Liver (tissue), 9 donors: Measurements from ENCODE around the gene ZNF326. TPM values are rescaled to one million over a fixed set of nuclear protein-coding genes. Genes with fewer than 3 reads are reported as not detected.

Source experiments
- DNase-seq: peaks from one replicate; pipeline ENCODE4 v3.0.0-alpha.2; 2017; ENCODE audit warnings: low spot score
- H3K27ac ChIP-seq, 2 donors: one replicate each; pipeline ENCODE4 v1.7.0; 2013; ENCODE audit warnings: inconsistent platforms in 2 of 2, low read length in 2 of 2, control low read depth in 1 of 2, low read depth in 1 of 2, mild to moderate bottlenecking in 1 of 2
- H3K27me3 ChIP-seq, 4 donors: one replicate each; pipeline versions ENCODE4 v1.6.1 to v1.7.0; 2013; ENCODE audit warnings: low read length in 3 of 4, inconsistent platforms in 1 of 4, mild to moderate bottlenecking in 1 of 4, moderate library complexity in 1 of 4; ENCODE audit not compliant: control insufficient read depth in 4 of 4, insufficient read depth in 4 of 4
- H3K36me3 ChIP-seq, 4 donors: one replicate each; pipeline versions ENCODE4 v1.6.1 to v1.7.0; 2013; ENCODE audit warnings: low read length in 3 of 4, mild to moderate bottlenecking in 3 of 4, low read depth in 1 of 4, moderate library complexity in 1 of 4; ENCODE audit not compliant: control insufficient read depth in 4 of 4, insufficient read depth in 3 of 4
- H3K4me1 ChIP-seq, 4 donors: one replicate each; pipeline versions ENCODE4 v1.6.1 to v1.7.0; 2013; ENCODE audit warnings: low read length in 3 of 4, mild to moderate bottlenecking in 3 of 4, moderate library complexity in 1 of 4; ENCODE audit not compliant: control insufficient read depth in 4 of 4, insufficient read depth in 4 of 4
- H3K4me3 ChIP-seq, 3 donors: one replicate each; pipeline versions ENCODE4 v1.6.1 to v1.7.0; 2013; ENCODE audit warnings: low read length in 3 of 3, control low read depth in 1 of 3, low read depth in 1 of 3, mild to moderate bottlenecking in 1 of 3
- H3K9ac ChIP-seq, 2 donors: one replicate each; pipeline ENCODE4 v1.7.0; 2013; ENCODE audit warnings: low read length in 2 of 2, mild to moderate bottlenecking in 2 of 2, moderate library complexity in 2 of 2, control low read depth in 1 of 2, low read depth in 1 of 2
- H3K9me3 ChIP-seq, 4 donors: one replicate each; pipeline versions ENCODE4 v1.6.1 to v1.7.0; 2013; ENCODE audit warnings: low read length in 3 of 4; ENCODE audit not compliant: control insufficient read depth in 4 of 4
- CTCF ChIP-seq: fragments of 150-350 bp; IDR thresholded peaks from 2 replicates; pipeline ENCODE4 v1.5.1; 2017; ENCODE audit warnings: improper control_type of control experiment, low read depth, low read length; ENCODE audit not compliant: missing input control
- EGR1 ChIP-seq, 2 donors: IDR thresholded peaks; 2 replicates each; pipeline ENCODE4 v1.6.1; 2016 to 2018; ENCODE audit warnings: antibody characterized with exemption in 2 of 2, low read depth in 2 of 2
- FOXA1 ChIP-seq: IDR thresholded peaks from 2 replicates; pipeline ENCODE4 v1.6.1; 2016; ENCODE audit warnings: antibody characterized with exemption
- FOXA2 ChIP-seq: IDR thresholded peaks from 2 replicates; pipeline ENCODE4 v1.6.1; 2016; ENCODE audit warnings: antibody characterized with exemption
- GABPA ChIP-seq, 2 donors: IDR thresholded peaks in 1 of 2; conservative IDR thresholded peaks in 1 of 2; 2 replicates each; pipeline ENCODE4 v1.6.1; 2016; ENCODE audit warnings: antibody characterized with exemption in 2 of 2, mild to moderate bottlenecking in 1 of 2, moderate library complexity in 1 of 2
- HNF4A ChIP-seq, 2 donors: conservative IDR thresholded peaks; 2 replicates each; pipeline ENCODE4 v1.6.1; 2016; ENCODE audit warnings: antibody characterized with exemption in 2 of 2, mild to moderate bottlenecking in 2 of 2
- HNF4G ChIP-seq: IDR thresholded peaks from 2 replicates; pipeline ENCODE4 v1.6.1; 2016; ENCODE audit warnings: antibody characterized with exemption
- JUND ChIP-seq, 2 donors: IDR thresholded peaks; 2 replicates each; pipeline ENCODE4 v1.6.1; 2016; ENCODE audit warnings: antibody characterized with exemption in 2 of 2
- MAX ChIP-seq: IDR thresholded peaks from 2 replicates; pipeline ENCODE4 v1.6.1; 2016; ENCODE audit warnings: antibody characterized with exemption
- NR2F2 ChIP-seq: IDR thresholded peaks from 2 replicates; pipeline ENCODE4 v1.6.1; 2016; ENCODE audit warnings: antibody characterized with exemption
- RAD21 ChIP-seq, 2 donors: IDR thresholded peaks; 2 replicates each; pipeline ENCODE4 v1.6.1; 2016; ENCODE audit warnings: antibody characterized with exemption in 2 of 2, mild to moderate bottlenecking in 2 of 2
- RXRA ChIP-seq, 2 donors: IDR thresholded peaks; 2 replicates each; pipeline ENCODE4 v1.6.1; 2017 to 2018; ENCODE audit warnings: antibody characterized with exemption in 2 of 2, mild to moderate bottlenecking in 1 of 2
- SP1 ChIP-seq: IDR thresholded peaks from 2 replicates; pipeline ENCODE4 v1.6.1; 2018; ENCODE audit warnings: antibody characterized with exemption, mild to moderate bottlenecking
- TAF1 ChIP-seq: conservative IDR thresholded peaks from 2 replicates; pipeline ENCODE4 v1.6.1; 2016; ENCODE audit warnings: antibody characterized with exemption, mild to moderate bottlenecking
- YY1 ChIP-seq: IDR thresholded peaks from 2 replicates; pipeline ENCODE4 v1.6.1; 2016; ENCODE audit warnings: antibody characterized with exemption, mild to moderate bottlenecking
- WGBS: extraction: QIAGEN DNeasy Blood & Tissue Kit; methylation state at CpG from one replicate; pipeline ENCODE4 v1.1.7; 2013; 5-methylcytosine and 5-hydroxymethylcytosine counted together
- polyA plus RNA-seq, 2 donors: library from polyadenylated mRNA; stranded (reverse) in 1 of 2; unstranded in 1 of 2; fragments of 200-250 nt in 1 of 2; fragments of >200 nt in 1 of 2; fragmentation: Nextera tagmentation in 1 of 2; extraction: Ambion mirVana in 1 of 2; gene quantifications; one replicate each; pipeline versions ENCODE4 v1.2.1 to v1.2.3, GENCODE V29; 2013 to 2015
- total RNA-seq, 2 donors: library from RNA; depleted of rRNA; stranded (reverse); fragments of >200 nt; gene quantifications; one replicate each; pipeline ENCODE4 v1.2.3, GENCODE V29; 2014
- TF ChIP-seq, protein P1 (sequence below): IDR thresholded peaks from 2 replicates; pipeline ENCODE4 v1.6.1; 2016; ENCODE audit warnings: antibody characterized with exemption
- TF ChIP-seq, protein P2 (sequence below): IDR thresholded peaks from 2 replicates; pipeline ENCODE4 v1.6.1; 2016; ENCODE audit warnings: antibody characterized with exemption
- TF ChIP-seq, protein P3 (sequence below): IDR thresholded peaks from 2 replicates; pipeline ENCODE4 v1.6.1; 2016; ENCODE audit warnings: antibody characterized with exemption, mild to moderate bottlenecking
- donor health status: healthy.
- donor health status: healthy.
- donor health status: healthy.
- donor health status: healthy.
- donor health status: healthy.

The ZNF326 gene
- total RNA-seq (10 to 100 TPM; 11.6 to 14.6 TPM), polyA plus RNA-seq (10 to 100 TPM in 1 of 2 donors, 1 to 10 TPM in 1; 6.5 to 10.2 TPM)

DNA sequence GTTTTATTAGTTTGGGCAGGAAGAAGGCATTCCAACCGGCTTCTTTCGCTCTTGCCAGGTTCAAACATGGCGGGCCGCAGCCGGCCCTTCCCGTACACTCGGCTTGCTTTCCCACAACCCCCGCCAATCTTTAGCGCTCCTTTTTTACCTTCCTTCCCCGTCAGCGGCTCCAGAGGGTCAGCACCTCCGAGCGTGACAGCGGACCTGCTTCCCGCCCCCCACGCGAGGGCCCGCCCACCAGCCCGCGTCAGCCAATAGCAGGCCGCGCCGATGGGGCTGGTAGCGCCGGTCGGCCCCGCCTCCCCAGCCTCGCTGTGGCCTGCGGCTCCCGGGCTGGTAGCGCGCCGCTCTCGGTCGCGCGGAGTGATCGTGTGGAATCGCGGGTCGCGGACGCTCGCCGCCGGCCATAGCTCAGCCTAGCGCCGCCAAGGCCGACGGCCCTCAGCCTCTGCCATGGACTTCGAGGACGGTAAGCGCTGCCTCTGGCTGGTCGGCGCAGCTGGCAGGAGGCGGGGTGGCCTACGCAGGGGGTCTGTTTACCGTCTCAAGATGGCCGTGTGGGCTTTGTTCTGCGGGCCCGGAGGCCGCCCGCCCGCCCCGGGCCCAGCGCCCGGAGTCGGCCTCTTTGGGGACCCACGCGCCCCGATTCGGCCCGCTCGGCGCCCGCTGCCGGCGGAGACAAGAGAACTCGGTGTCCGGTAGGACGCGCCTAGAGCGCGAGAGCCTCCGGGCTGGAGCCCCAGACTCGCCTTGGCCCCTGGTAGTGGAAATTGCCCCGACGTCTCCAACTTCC, at the start of gene ZNF326:
Gene ZNF326 (plus strand): TSS at position 306 of the 793 bp plus-strand sequence. CDS start 148 bp downstream, at position 454.
- peaks cover 0 to 5% (median 0%) of the 10 kb centered on the region in 4 donors for H3K36me3 ChIP-seq
- peak within 1 kb of the TSS; percentile 64 to 93 (median 72) for H3K4me3 ChIP-seq
- H3K4me1 ChIP-seq: peaks cover 6 to 35% (median 28%) of the 10 kb centered on the region in 4 donors
- peak within 1 kb of the TSS; percentile 76 to 99 for H3K9ac ChIP-seq
- peak within 1 kb of the TSS; percentile 90 to 97 for H3K27ac ChIP-seq
- peak; percentile 99 for DNase-seq
- no peaks in the 10 kb centered on the region for H3K9me3 ChIP-seq
- no peaks in the 10 kb centered on the region for H3K27me3 ChIP-seq
- under 1% methylated on average over 88 of the region's 88 CpGs for WGBS
- TF ChIP-seq FOXA2 (peak; percentile 36), NR2F2 (peak; percentile 71), RXRA (IDR thresholded peaks at IDR 0.05) (peak; percentile 44 to 46), RAD21 (IDR thresholded peaks at IDR 0.05) (peak; percentile 11 to 32), HNF4G (no peak), HNF4A (conservative IDR thresholded peaks at IDR 0.05) (peak; percentile 35 to 54), JUND (IDR thresholded peaks at IDR 0.05) (peak; percentile 38 to 61), MAX (peak; percentile 54), FOXA1 (peak; percentile 24), YY1 (peak; percentile 100), EGR1 (IDR thresholded peaks at IDR 0.05; ENCODE audit: low read depth in 2 of 2) (peak in 1 of 2 donors; percentile 66), SP1 (peak; percentile 74), GABPA (IDR thresholded peaks at IDR 0.05 in 1 of 2, conservative IDR thresholded peaks at IDR 0.05 in 1 of 2) (peak in 1 of 2 donors; percentile 49), TAF1 (peak; percentile 28), CTCF (no peak)
- TF ChIP-seq, protein P1, sequence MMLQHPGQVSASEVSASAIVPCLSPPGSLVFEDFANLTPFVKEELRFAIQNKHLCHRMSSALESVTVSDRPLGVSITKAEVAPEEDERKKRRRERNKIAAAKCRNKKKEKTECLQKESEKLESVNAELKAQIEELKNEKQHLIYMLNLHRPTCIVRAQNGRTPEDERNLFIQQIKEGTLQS: no peak
- TF ChIP-seq, protein P2, sequence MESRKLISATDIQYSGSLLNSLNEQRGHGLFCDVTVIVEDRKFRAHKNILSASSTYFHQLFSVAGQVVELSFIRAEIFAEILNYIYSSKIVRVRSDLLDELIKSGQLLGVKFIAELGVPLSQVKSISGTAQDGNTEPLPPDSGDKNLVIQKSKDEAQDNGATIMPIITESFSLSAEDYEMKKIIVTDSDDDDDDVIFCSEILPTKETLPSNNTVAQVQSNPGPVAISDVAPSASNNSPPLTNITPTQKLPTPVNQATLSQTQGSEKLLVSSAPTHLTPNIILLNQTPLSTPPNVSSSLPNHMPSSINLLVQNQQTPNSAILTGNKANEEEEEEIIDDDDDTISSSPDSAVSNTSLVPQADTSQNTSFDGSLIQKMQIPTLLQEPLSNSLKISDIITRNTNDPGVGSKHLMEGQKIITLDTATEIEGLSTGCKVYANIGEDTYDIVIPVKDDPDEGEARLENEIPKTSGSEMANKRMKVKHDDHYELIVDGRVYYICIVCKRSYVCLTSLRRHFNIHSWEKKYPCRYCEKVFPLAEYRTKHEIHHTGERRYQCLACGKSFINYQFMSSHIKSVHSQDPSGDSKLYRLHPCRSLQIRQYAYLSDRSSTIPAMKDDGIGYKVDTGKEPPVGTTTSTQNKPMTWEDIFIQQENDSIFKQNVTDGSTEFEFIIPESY: no peak
- TF ChIP-seq, protein P3, sequence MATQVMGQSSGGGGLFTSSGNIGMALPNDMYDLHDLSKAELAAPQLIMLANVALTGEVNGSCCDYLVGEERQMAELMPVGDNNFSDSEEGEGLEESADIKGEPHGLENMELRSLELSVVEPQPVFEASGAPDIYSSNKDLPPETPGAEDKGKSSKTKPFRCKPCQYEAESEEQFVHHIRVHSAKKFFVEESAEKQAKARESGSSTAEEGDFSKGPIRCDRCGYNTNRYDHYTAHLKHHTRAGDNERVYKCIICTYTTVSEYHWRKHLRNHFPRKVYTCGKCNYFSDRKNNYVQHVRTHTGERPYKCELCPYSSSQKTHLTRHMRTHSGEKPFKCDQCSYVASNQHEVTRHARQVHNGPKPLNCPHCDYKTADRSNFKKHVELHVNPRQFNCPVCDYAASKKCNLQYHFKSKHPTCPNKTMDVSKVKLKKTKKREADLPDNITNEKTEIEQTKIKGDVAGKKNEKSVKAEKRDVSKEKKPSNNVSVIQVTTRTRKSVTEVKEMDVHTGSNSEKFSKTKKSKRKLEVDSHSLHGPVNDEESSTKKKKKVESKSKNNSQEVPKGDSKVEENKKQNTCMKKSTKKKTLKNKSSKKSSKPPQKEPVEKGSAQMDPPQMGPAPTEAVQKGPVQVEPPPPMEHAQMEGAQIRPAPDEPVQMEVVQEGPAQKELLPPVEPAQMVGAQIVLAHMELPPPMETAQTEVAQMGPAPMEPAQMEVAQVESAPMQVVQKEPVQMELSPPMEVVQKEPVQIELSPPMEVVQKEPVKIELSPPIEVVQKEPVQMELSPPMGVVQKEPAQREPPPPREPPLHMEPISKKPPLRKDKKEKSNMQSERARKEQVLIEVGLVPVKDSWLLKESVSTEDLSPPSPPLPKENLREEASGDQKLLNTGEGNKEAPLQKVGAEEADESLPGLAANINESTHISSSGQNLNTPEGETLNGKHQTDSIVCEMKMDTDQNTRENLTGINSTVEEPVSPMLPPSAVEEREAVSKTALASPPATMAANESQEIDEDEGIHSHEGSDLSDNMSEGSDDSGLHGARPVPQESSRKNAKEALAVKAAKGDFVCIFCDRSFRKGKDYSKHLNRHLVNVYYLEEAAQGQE: peak; percentile 86
